DND-41 (cell line): ENCODE data around the gene POU6F2.

Source experiments
- CTCF ChIP-seq: IDR thresholded peaks from 2 replicates; pipeline ENCODE4 v1.5.1; 2012; ENCODE audit warnings: borderline replicate concordance, low read length, moderate library complexity, mild to moderate bottlenecking; ENCODE audit not compliant: poor library complexity, severe bottlenecking; ENCODE audit errors: extremely low read depth
- EZH2 ChIP-seq: IDR thresholded peaks from 3 replicates; pipeline ENCODE4 v1.6.1; 2012; ENCODE audit warnings: borderline replicate concordance, low read depth, mild to moderate bottlenecking, moderate library complexity, low read length, inconsistent platforms; ENCODE audit not compliant: severe bottlenecking

DNA sequence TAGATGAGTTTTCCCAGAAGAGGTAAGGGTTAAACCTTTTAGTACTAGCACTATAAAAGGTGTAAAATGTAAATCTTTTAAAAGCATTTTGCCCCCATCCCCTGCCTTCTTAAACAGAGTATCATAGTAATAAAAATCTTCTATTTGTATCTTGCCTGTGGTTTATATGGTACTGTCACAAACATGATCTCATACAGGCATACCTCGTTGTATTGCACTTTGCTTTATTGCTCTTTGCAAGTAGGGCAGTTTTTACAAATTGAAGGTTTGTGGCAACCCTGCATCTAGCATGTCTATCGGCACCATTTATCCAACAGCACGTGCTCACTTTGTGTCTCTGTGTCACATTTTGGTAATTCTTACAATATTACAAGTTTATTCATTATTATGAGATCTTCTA is 389.7 kb downstream of the POU6F2 start:
- TF ChIP-seq CTCF (no peak), EZH2 (no peak)
